ENCODE measurements around the gene SUMO3.

Gene SUMO3

DNA sequence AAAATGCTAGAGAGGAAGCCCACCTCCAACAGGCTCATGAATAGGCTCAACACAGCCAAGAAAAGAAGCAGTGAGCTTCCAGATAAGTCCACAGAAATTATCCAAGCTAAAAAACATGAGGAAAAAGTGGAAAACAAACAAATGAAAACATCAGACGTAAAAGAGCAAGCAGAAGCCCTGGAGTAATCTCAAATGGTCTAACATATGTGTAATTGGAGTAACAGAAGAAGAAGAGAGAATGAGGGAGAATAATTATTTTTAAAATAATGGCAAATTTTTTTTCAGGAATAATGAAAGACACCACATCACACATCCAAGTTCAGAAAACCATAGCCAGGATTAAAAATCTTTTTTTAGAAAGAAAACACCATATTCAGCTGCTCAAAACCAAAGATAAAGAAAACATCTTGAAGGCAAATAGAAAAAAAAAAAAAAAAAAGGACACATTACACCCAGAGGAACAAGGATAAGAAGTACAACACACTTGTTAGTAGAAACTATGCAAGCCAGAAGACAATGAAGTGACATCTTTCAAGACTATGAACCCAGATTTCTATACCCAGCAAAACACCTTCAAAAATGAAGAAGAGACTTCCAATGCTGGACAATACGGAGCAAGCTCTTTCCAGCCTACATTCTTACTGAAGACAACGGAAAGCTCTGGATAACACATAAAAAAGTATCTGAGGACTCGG lies 10.6 kb upstream of the SUMO3 start:
- DNase-seq = no peak

- DNase-seq = no peak
Measured at GRCh38 chr21:44823179-44823660, 5.4 kb upstream of the SUMO3 start.

DNA sequence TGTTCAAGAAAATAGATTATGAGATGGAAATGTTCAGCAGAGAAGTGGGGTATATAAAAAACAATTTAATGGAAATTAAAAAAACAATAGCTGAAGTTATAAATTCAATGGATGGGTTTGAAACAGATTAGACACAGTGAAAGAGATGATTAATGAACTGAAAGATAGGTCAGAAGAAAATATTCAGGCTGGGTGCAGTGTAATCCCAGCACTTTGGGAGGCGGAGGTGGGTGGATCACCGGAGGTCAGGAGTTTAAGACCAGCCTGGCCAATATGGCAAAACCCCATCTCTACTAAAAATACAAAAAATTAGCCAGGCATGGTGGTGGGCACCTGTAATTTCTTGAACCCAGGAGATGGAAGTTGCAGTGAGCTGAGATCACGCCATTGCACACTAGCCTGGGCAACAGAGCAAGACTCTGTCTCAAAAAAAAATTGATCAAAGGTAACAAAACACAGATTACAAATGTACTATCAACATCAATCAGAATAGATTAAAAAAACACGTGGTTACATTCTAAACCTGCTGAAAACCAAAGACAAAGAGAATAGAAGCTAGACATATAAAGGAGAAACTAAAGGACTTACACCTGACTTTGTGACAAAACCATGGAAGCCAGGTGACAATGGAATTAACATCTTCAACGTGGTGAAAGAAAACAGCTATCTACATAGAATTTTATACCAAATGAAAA lies 4.8 kb upstream of the SUMO3 start:
- no peak for DNase-seq

GRCh38 chr21:44820851-44821250 lies 3.0 kb upstream of the SUMO3 start:
- no peak for DNase-seq

DNA sequence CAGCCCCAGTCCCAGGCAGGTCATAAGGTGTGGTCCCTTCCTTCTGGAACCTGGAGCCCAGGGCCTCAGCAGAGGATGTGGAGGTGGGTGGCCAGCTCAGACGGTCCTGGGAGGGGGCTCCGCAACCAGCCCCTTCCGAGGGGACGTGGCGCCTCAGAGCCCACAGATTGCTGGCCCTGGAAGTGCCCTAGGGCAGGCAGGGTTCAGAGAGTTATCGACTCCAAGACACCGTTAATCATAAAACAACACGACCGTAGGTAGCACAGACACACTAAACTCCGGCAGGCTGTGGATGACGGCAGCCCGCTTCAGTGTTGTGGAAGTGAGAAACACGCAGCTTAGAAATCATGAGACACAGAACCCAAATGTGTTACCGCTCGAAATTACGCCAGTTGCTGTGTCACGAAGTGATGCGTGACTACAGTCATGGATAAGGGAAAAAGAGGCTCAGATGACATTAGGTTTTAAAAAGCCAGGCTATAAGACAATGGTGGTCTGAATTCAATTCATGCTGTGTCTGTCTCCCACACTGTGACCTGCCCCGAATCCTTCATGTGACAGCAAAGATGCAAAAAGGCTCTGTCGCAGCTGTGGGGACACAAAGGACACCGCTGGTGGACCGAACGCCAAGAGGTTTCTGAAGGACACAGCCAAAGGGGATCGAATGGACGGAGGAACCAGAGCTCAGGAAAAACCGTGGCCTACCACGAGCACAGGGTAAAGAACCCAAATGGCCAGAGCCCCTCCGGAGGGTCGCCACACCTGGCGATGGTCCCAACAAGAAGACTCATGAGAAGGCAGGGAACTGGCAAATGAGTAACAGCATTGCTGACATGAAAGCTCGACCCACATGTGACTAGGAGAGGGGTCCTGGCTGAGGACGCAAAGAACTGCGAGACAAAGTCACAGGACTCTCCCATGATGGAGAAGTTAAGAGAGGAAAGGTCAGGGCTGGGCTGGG lies 1.7 kb upstream of the SUMO3 start:
- DNase-seq = no peak

- no peak for DNase-seq
Measured at GRCh38 chr21:44818640-44819011, 764 bp upstream of the SUMO3 start.

GRCh38 chr21:44817506-44817880 lies 369 bp downstream of the SUMO3 start:
- DNase-seq = peak; percentile 89

- no peak for DNase-seq
Measured at GRCh38 chr21:44816761-44817505, 929 bp downstream of the SUMO3 start.

DNA sequence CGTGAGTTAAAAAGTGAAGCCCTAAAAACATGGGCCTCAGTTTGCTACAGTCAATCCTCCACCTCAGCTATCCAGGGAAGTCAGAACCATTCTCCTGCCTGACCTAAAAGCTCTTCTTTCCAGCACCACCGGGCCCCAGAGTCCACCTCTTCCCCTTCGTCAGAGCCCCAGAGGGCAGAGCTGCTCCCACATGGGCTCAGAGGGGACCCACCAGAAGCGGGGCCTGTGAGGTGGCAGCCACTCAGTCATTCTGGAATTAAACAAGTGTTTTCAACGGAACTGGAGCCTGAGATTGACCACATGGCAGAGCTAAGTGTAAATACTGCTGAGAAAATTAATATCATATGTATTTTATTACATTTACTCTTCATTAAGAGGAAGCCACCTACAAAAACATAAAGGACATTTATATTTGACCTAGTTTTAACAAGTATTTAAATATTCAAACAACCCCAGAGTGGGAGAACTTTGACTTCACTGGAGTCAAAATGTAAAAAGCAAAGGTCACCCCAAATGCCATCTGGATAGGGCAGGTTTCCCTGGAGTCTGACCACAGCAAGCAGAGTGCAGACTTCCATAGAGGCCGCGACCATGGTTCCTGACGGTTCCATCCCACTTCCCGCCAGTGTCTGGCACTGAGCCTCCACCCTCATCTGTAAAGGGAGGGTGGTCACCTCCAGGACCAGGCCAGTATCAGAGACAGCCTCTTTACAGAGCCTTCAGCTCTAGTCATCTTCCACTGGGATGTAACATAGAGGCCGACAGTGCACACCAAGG lies 1.8 kb downstream of the SUMO3 start:
- no peak for DNase-seq

DNA sequence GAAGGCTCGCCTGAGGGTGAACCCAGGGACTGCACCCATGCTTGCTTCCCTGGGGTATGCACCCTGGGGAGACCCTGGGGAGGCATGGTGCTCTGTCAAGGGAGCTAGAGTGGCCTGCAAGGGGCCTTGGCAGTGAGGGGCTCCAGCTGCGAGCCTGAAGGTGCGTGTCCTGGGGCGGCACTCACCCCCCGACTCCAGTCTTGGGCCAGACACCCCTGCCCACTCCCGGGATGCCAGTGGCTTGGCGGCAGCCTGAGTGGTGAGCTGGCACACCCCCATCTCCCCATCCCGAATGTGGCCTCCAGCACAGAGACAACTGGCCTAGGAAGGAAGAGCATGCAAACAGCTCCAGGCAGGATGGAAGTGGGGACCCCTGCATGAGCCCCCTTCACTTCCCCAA lies 2.6 kb downstream of the SUMO3 start:
- no peak for DNase-seq

DNA sequence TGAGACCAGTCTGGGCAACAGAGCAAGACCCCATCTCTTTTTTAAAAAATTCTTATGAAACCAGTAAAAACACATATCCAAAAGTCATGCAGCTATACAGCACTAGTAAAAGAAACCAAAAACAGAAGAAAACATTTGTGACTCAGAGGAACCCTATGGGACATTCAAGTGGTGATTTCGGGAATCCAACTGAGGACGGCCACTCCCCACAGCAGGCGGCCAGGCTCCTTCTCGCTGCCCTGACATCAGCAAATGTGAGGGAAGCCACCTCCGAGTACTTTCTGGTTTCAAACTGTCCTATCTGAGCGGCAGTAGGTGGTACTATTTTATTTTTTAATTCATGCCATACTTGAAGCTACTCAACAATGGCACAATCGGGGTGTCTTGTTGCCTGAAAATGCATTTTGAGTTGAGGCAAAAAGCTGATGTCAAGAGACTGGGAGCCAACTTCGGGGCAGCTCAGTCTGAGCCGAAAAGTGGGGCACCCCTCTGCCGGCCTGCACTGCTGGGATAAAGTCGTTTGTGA lies 3.3 kb downstream of the SUMO3 start:
- no peak for DNase-seq

DNA sequence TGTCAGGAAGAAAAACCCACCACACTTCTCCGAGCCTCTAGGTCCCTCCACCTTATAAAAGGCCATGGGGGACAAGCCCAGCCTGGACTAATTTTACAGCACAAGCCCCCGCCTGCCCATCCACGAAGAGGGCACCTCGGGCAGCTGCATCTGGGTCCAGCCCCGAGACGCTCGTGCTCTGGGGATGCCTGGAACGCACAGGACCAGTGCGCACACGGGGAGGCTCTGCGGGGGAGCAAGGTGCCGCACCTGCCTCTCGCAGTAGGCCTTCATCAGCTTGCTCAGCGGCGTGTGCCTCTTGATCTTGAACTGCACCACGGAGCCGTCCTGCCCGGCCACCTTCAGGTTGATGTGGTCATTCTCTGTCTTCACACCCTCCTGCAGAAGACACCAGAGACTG lies 4.1 kb downstream of the SUMO3 start:
- DNase-seq = no peak

GRCh38 chr21:44813149-44813548 lies 4.7 kb downstream of the SUMO3 start:
- DNase-seq = no peak

- no peak for DNase-seq
Measured at GRCh38 chr21:44812640-44813039, 5.2 kb downstream of the SUMO3 start.

GRCh38 chr21:44810779-44811178 lies 7.1 kb downstream of the SUMO3 start:
- no peak for DNase-seq

- DNase-seq = no peak
Measured at GRCh38 chr21:44805859-44806258, 12.0 kb downstream of the SUMO3 start.

DNA sequence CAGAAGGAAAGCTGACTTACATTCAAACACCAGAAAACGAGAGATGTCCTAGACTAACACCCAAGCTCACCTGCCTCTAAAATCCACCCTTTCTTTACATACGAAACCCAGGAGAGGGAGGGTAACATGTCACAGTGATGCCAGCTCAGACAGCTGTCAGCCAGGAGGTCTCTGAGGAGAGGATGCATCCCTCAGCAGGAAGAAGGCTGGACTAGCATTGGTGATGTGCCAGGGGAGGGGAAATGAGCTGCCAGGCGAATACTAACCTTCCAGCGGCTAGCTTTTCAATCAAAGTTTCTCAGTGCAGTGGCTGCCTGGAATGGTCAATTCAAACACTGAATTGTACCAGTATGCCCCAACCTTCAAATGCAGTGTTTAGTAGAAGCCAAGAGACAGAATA lies 12.6 kb downstream of the SUMO3 start:
- DNase-seq = no peak

DNA sequence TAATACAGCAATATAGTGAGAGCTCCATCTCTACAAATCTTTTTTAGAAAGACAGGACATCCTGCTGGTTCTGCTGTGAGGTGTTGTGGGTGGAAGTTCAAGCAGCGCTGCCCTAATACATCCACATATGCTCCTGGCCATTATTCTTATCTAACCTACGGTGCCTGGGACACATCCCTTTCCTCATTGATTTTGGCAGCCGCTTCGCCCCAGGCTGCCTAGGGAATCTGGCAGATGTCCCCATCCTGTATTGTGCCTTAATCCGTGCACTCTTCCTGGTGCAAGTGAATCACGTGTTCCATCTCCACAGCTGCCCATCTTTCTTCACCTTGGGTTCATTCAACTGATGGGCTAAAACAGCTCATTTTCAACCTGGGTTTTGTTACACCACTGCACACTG lies 13.1 kb downstream of the SUMO3 start:
- DNase-seq = no peak

DNA sequence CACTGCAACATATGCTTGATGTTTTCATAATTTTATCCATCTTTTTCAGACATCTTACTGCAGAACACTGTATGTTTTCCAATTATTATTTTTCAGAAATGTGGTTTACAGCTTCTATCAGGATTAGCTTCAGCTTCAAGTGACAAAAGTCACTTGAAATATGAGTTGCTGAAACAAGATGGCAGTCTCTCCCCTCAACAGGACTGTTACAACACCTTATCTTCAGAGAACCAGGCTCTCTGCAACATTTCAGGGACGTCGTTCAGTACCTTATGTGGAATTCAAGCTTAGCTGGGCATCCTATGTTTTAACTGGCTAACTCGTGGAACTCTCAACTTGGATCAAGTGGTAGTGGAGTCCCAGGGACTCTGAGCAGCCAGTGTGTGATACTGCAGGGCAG lies 14.2 kb downstream of the SUMO3 start:
- DNase-seq = no peak

GRCh38 chr21:44802396-44803153 lies 15.3 kb downstream of the SUMO3 start:
- no peak for DNase-seq
